ENCODE measurements around the gene RENBP.
A peak's percentile ranks its signal among the peaks of the same experiment; 100 is the strongest.

The RENBP gene

GRCh38 chrX:153903991-153904957, 40.2 kb downstream of the RENBP start, which contains the start of gene AVPR2:
Gene AVPR2 (plus strand): TSS chrX:153904673. CDS start chrX:153905146, 473 bp downstream.
- intact Hi-C loops (cut with DNase I) = no loop called here
- DNase-seq = peak in 1 of 10 donors; percentile 48

- intact Hi-C loops (cut with DNase I) = no loop called here
- peak in 1 of 10 donors; percentile 57 for DNase-seq
Observed at GRCh38 chrX:153903238-153903980, 41.0 kb downstream of the RENBP start.

GRCh38 chrX:153902385-153902784, 42.1 kb downstream of the RENBP start:
- intact Hi-C loops (cut with DNase I) = no loop called here
- DNase-seq = peak in 1 of 10 donors; percentile 33

- intact Hi-C loops (cut with DNase I) = no loop called here
- peak in 1 of 10 donors; percentile 39 for DNase-seq
Observed at GRCh38 chrX:153901753-153902140, 42.7 kb downstream of the RENBP start.

- intact Hi-C loops (cut with DNase I) = no loop called here
- DNase-seq = peak in 2 of 10 donors; percentile 62 to 83
Observed at GRCh38 chrX:153900831-153901752, 43.4 kb downstream of the RENBP start.

GRCh38 chrX:153897899-153898298, 46.5 kb downstream of the RENBP start:
- no peak for DNase-seq
- intact Hi-C loops (cut with DNase I) = no loop called here

- intact Hi-C loops (cut with DNase I) = loop anchor here (10.0 kb wide), 1 partner anchor 64 kb away; no protein-coding TSS in a partner anchor
- no peak for DNase-seq
Observed at GRCh38 chrX:153889123-153889522, 55.3 kb downstream of the RENBP start.

GRCh38 chrX:153888344-153888743, 56.1 kb downstream of the RENBP start:
- intact Hi-C loops (cut with DNase I) = loop anchor here (10.0 kb wide), 1 partner anchor 64 kb away; no protein-coding TSS in a partner anchor

GRCh38 chrX:153887385-153887784, 57.1 kb downstream of the RENBP start:
- intact Hi-C loops (cut with DNase I) = loop anchor here (10.0 kb wide), 1 partner anchor 63 kb away; no protein-coding TSS in a partner anchor
- DNase-seq = peak in 3 of 10 donors; percentile 9 to 40 (median 37)

More at GRCh38 chrX:153888344-153888743, 56.1 kb downstream of the RENBP start:
- peak in 3 of 10 donors; percentile 11 to 38 (median 16) for DNase-seq

- intact Hi-C loops (cut with DNase I) = loop anchor here (10.0 kb wide), 1 partner anchor 62 kb away; no protein-coding TSS in a partner anchor
- peak in 2 of 10 donors; percentile 12 to 54 for DNase-seq
Observed at GRCh38 chrX:153886915-153887314, 57.5 kb downstream of the RENBP start.

- peak in 4 of 10 donors; percentile 23 to 83 (median 45) for DNase-seq
- intact Hi-C loops (cut with DNase I) = loop anchor here (10.0 kb wide), 1 partner anchor 61 kb away; no protein-coding TSS in a partner anchor
Observed at GRCh38 chrX:153885968-153886903, 58.2 kb downstream of the RENBP start, which contains the start of gene L1CAM. Gene L1CAM (minus strand): TSS chrX:153886173. CDS start chrX:153875836, 10,337 bp downstream.
